Measurements from ENCODE around the gene GCHFR. TPM values are rescaled to one million over a fixed set of nuclear protein-coding genes. Genes with fewer than 3 reads are reported as not detected.
A peak's percentile ranks its signal among the peaks of the same experiment; 100 is the strongest.

GCHFR gene
- total RNA-seq, 1 donor from 2014 or later = 1.6 TPM

- Mint-ChIP-seq H3K9me3 (ENCODE audit: low read depth) (no peaks in the 10 kb centered on the region), H3K36me3 (ENCODE audit: low read depth) (peaks cover 3% of the 10 kb centered on the region), H3K27ac (ENCODE audit: unreplicated experiment) (peak overlapping the region; percentile 95), H3K27me3 (ENCODE audit: low read depth) (no peaks in the 10 kb centered on the region), H3K4me1 (ENCODE audit: low read depth) (peaks cover 25% of the 10 kb centered on the region), H3K4me3 (ENCODE audit: unreplicated experiment) (peak overlapping the region; percentile 91)
- TF ChIP-seq, protein P1, sequence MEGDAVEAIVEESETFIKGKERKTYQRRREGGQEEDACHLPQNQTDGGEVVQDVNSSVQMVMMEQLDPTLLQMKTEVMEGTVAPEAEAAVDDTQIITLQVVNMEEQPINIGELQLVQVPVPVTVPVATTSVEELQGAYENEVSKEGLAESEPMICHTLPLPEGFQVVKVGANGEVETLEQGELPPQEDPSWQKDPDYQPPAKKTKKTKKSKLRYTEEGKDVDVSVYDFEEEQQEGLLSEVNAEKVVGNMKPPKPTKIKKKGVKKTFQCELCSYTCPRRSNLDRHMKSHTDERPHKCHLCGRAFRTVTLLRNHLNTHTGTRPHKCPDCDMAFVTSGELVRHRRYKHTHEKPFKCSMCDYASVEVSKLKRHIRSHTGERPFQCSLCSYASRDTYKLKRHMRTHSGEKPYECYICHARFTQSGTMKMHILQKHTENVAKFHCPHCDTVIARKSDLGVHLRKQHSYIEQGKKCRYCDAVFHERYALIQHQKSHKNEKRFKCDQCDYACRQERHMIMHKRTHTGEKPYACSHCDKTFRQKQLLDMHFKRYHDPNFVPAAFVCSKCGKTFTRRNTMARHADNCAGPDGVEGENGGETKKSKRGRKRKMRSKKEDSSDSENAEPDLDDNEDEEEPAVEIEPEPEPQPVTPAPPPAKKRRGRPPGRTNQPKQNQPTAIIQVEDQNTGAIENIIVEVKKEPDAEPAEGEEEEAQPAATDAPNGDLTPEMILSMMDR (IDR thresholded peaks at IDR 0.05) = no peak
- DNase-seq (ENCODE audit: low spot score) = no peak
Observed at GRCh38 chr15:40754574-40754882, 9.3 kb upstream of the GCHFR start.

- Mint-ChIP-seq H3K4me1 (ENCODE audit: low read depth) (peaks cover 25% of the 10 kb centered on the region), H3K27ac (ENCODE audit: unreplicated experiment) (peak within 1 kb of the TSS; percentile 95), H3K27me3 (ENCODE audit: low read depth) (no peaks in the 10 kb centered on the region), H3K4me3 (ENCODE audit: unreplicated experiment) (peak within 1 kb of the TSS; percentile 91), H3K36me3 (ENCODE audit: low read depth) (peaks cover 2% of the 10 kb centered on the region), H3K9me3 (ENCODE audit: low read depth) (no peaks in the 10 kb centered on the region)
- no peak for DNase-seq (ENCODE audit: low spot score)
- TF ChIP-seq, protein P1 (IDR thresholded peaks at IDR 0.05) = no peak
Observed at GRCh38 chr15:40754883-40755811, 8.7 kb upstream of the GCHFR start, which contains the start of gene RMDN3. Gene RMDN3 (minus strand): TSS chr15:40755254. CDS start chr15:40754783, 471 bp downstream.

GRCh38 chr15:40755812-40756208 is 8.1 kb upstream of the GCHFR start:
- H3K4me3 Mint-ChIP-seq (ENCODE audit: unreplicated experiment) = peak overlapping the region; percentile 91
- peak overlapping the region; percentile 95 for H3K27ac Mint-ChIP-seq (ENCODE audit: unreplicated experiment)
- peaks cover 25% of the 10 kb centered on the region for H3K4me1 Mint-ChIP-seq (ENCODE audit: low read depth)
- TF ChIP-seq, protein P1 (IDR thresholded peaks at IDR 0.05) = no peak
- no peak for DNase-seq (ENCODE audit: low spot score)
- peaks cover 3% of the 10 kb centered on the region for H3K27me3 Mint-ChIP-seq (ENCODE audit: low read depth)
- H3K36me3 Mint-ChIP-seq (ENCODE audit: low read depth) = peaks cover 2% of the 10 kb centered on the region
- H3K9me3 Mint-ChIP-seq (ENCODE audit: low read depth) = no peaks in the 10 kb centered on the region

GRCh38 chr15:40756938-40757337 is 6.9 kb upstream of the GCHFR start:
- Mint-ChIP-seq H3K27me3 (ENCODE audit: low read depth) (peaks cover 3% of the 10 kb centered on the region), H3K9me3 (ENCODE audit: low read depth) (no peaks in the 10 kb centered on the region), H3K4me1 (ENCODE audit: low read depth) (peaks cover 25% of the 10 kb centered on the region), H3K36me3 (ENCODE audit: low read depth) (no peaks in the 10 kb centered on the region), H3K27ac (ENCODE audit: unreplicated experiment) (no peak overlapping the region), H3K4me3 (ENCODE audit: unreplicated experiment) (no peak overlapping the region)
- TF ChIP-seq, protein P1 (IDR thresholded peaks at IDR 0.05) = no peak
- DNase-seq (ENCODE audit: low spot score) = no peak

- Mint-ChIP-seq H3K27ac (ENCODE audit: unreplicated experiment) (no peak overlapping the region), H3K36me3 (ENCODE audit: low read depth) (no peaks in the 10 kb centered on the region), H3K9me3 (ENCODE audit: low read depth) (no peaks in the 10 kb centered on the region), H3K4me1 (ENCODE audit: low read depth) (peaks cover 21% of the 10 kb centered on the region), H3K4me3 (ENCODE audit: unreplicated experiment) (no peak overlapping the region), H3K27me3 (ENCODE audit: low read depth) (peaks cover 3% of the 10 kb centered on the region)
- TF ChIP-seq, protein P1 (IDR thresholded peaks at IDR 0.05) = no peak
- DNase-seq (ENCODE audit: low spot score) = no peak
Observed at GRCh38 chr15:40759961-40760360, 3.9 kb upstream of the GCHFR start.

Data from chondrocyte (in vitro differentiated cells).